Measurements from ENCODE around the gene HBQ1.

- no peak for TF ChIP-seq CTCF (IDR thresholded peaks at IDR 0.05; ENCODE audit: borderline replicate concordance, extremely low read depth, low read length, poor library complexity, severe bottlenecking)
- no peak for TF ChIP-seq EZH2 (IDR thresholded peaks at IDR 0.05; ENCODE audit: borderline replicate concordance, low read depth, low read length, severe bottlenecking)
Measured at GRCh38 chr16:185213-185612, 5.0 kb downstream of the HBQ1 start.
